RWPE2 (cell line): ENCODE data around the gene SPZ1.
"Not testable (repeated sequence)": the region's sequence is repeated elsewhere in the genome, so short reads cannot be mapped to it uniquely, and the experiment has no call there.

Experiments
- ATAC-seq: fragments of 200-7000 bp; cut with Tn5 transposase; 3 replicates; pipeline ENCODE4 v1.9.1; 2021; ENCODE audit warnings: low read depth
- DNase-seq: peaks from one replicate; pipeline ENCODE4 v3.0.0-alpha.2; 2020; ENCODE audit warnings: low spot score
- H3K27ac ChIP-seq: fragments of 450-650 bp; 2 replicates; pipeline ENCODE4 v1.5.1; 2017; ENCODE audit warnings: mild to moderate bottlenecking; ENCODE audit not compliant: poor library complexity, severe bottlenecking
- H3K27me3 ChIP-seq: fragments of 250-450 bp; sonication (Bioruptor Pico); 2 replicates; pipeline ENCODE4 v1.5.1; 2021; ENCODE audit warnings: mild to moderate bottlenecking, moderate library complexity; ENCODE audit not compliant: insufficient read depth, poor library complexity, severe bottlenecking
- H3K36me3 ChIP-seq: fragments of 250-450 bp; sonication (Bioruptor Pico); 2 replicates; pipeline ENCODE4 v1.5.1; 2020; ENCODE audit warnings: low read depth, mild to moderate bottlenecking, moderate library complexity
- H3K4me1 ChIP-seq: fragments of 250-450 bp; sonication (Bioruptor Pico); 2 replicates; pipeline ENCODE4 v1.5.1; 2021; ENCODE audit warnings: mild to moderate bottlenecking, moderate library complexity; ENCODE audit not compliant: insufficient read depth, poor library complexity, severe bottlenecking
- H3K4me3 ChIP-seq: fragments of 250-450 bp; sonication (Bioruptor Pico); 2 replicates; pipeline ENCODE4 v1.5.1; 2021; ENCODE audit warnings: mild to moderate bottlenecking, moderate library complexity; ENCODE audit not compliant: severe bottlenecking
- H3K9me3 ChIP-seq: fragments of 250-450 bp; sonication (Bioruptor Pico); 2 replicates; pipeline ENCODE4 v1.5.1; 2021; ENCODE audit warnings: mild to moderate bottlenecking, moderate library complexity; ENCODE audit not compliant: severe bottlenecking
- TF ChIP-seq, protein P1 (sequence below): fragments of 450-650 bp; IDR thresholded peaks from one replicate; pipeline ENCODE4 v1.5.1; 2017; ENCODE audit warnings: mild to moderate bottlenecking, moderate library complexity; ENCODE audit not compliant: poor library complexity, severe bottlenecking

The SPZ1 gene

GRCh38 chr5:80319702-80320101 lies at the start of gene SPZ1:
Gene SPZ1 (plus strand): TSS chr5:80320002. CDS start chr5:80320216, 214 bp downstream.
- Histone ChIP-seq H3K4me3 (no peak within 1 kb of the TSS), H3K36me3 (no peaks in the 10 kb centered on the region), H3K4me1 (no peaks in the 10 kb centered on the region), H3K27ac (no peak within 1 kb of the TSS), H3K27me3 (peaks cover 9% of the 10 kb centered on the region), H3K9me3 (no peaks in the 10 kb centered on the region)
- DNase-seq, result no peak
- TF ChIP-seq, protein P1, sequence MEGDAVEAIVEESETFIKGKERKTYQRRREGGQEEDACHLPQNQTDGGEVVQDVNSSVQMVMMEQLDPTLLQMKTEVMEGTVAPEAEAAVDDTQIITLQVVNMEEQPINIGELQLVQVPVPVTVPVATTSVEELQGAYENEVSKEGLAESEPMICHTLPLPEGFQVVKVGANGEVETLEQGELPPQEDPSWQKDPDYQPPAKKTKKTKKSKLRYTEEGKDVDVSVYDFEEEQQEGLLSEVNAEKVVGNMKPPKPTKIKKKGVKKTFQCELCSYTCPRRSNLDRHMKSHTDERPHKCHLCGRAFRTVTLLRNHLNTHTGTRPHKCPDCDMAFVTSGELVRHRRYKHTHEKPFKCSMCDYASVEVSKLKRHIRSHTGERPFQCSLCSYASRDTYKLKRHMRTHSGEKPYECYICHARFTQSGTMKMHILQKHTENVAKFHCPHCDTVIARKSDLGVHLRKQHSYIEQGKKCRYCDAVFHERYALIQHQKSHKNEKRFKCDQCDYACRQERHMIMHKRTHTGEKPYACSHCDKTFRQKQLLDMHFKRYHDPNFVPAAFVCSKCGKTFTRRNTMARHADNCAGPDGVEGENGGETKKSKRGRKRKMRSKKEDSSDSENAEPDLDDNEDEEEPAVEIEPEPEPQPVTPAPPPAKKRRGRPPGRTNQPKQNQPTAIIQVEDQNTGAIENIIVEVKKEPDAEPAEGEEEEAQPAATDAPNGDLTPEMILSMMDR, result no peak
- ATAC-seq, result no peak

DNA sequence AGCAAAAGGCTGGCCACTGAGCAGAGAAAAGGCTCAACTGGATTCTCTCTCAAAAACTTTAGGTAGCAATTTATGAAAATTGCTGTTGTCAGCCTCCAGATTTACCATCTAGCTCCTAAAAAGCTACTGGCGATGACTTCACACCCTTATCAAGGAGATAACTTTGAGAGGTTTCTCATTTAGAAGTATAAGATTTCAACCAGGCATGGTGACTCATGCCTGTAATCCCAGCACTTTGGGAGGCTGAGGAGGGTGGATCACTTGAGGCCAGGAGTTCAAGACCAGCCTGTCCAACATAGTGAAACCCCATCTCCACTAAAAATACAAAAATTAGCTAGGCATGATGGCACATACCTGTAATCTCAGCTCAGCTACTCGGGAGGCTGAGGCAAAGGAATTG lies 49.3 kb upstream of the SPZ1 start:
- not testable (repeated sequence) for ATAC-seq, H3K27ac ChIP-seq, H3K27me3 ChIP-seq, H3K9me3 ChIP-seq, H3K36me3 ChIP-seq, H3K4me3 ChIP-seq, H3K4me1 ChIP-seq, DNase-seq

DNA sequence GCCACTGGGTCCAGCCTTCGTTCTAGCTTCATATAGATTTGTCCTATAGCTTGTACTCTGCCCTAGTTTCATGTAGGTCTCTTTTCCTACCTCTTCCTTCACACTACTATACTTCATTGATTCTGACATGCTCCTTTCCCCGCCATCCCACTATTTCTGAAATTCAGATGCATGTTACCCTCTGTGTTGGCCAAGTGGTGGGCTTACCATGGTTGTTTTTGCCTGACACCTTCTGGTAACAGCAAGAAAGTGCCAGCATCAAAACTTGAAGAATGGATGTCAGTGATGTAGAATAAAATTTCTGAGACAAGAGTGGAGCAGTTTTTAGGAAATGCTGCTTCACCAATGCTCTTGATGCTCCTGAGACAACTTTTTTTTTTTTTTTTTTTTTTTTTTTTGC lies 44.5 kb upstream of the SPZ1 start:
- Histone ChIP-seq H3K27ac (no peak overlapping the region), H3K4me1 (no peaks in the 10 kb centered on the region), H3K36me3 (no peaks in the 10 kb centered on the region), H3K9me3 (no peaks in the 10 kb centered on the region), H3K4me3 (no peak overlapping the region), H3K27me3 (no peaks in the 10 kb centered on the region)
- ATAC-seq (no peak), DNase-seq (no peak)
- TF ChIP-seq, protein P1, result peak; percentile 51

DNA sequence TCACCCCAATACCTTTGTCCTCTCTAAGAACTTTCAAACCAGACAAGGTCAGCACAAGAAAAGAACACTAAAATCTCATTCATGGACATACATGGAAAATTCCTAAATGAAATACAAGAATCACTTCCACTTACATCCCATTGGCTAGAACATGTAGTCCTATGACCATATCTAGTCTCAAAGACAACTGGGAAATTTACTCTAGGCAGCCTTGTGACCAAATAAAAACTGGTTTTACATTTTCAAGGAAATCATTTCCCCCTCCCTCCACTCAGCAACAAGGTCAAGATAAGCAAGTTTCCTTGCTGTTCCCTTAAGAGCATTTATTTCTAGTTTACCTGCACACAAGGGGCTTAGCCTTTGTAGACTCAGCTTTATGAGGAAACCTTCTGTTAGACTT lies 43.6 kb upstream of the SPZ1 start:
- Histone ChIP-seq H3K4me3 (no peak overlapping the region), H3K27ac (no peak overlapping the region), H3K36me3 (no peaks in the 10 kb centered on the region), H3K9me3 (no peaks in the 10 kb centered on the region), H3K27me3 (no peaks in the 10 kb centered on the region), H3K4me1 (no peaks in the 10 kb centered on the region)
- no peak for ATAC-seq
- TF ChIP-seq, protein P1, result no peak
- DNase-seq, result no peak

- H3K4me1 ChIP-seq, result no peaks in the 10 kb centered on the region
- no peak for ATAC-seq
- DNase-seq, result no peak
Observed at GRCh38 chr5:80277191-80277590, 42.6 kb upstream of the SPZ1 start.

More at GRCh38 chr5:80277191-80277590, 42.6 kb upstream of the SPZ1 start:
- Histone ChIP-seq H3K9me3 (no peaks in the 10 kb centered on the region), H3K36me3 (no peaks in the 10 kb centered on the region), H3K27me3 (no peaks in the 10 kb centered on the region), H3K27ac (no peak overlapping the region), H3K4me3 (no peak overlapping the region)
- TF ChIP-seq, protein P1, result no peak
